HCT116 (cell line): ENCODE results near the gene FIBCD1. TPM values are rescaled to one million over a fixed set of nuclear protein-coding genes. Genes with fewer than 3 reads are reported as not detected.

Source experiments
- ATAC-seq: fragments of 200-7000 bp; cut with Tn5 transposase; 2 replicates; pipeline ENCODE4 v1.9.1; 2020; ENCODE audit warnings: mild to moderate bottlenecking, moderate library complexity
- BruUV-seq: library from RNA; stranded (reverse); fragments of 400-500 nt; replicated peaks from 2 replicates; lab custom pipeline; 2021; lab: Mats Ljungman, UMichigan
- CTCF ChIA-PET: fragments of 300-600 bp; sonication (Branson Sonifier 250); formaldehyde crosslinking; loops from one replicate; lab custom pipeline; 2021; ENCODE audit warnings: antibody characterized with exemption; lab: Charles Lee
- POLR2A ChIA-PET: fragments of 300-600, 350-600 bp; sonication (Branson Sonifier 250); formaldehyde crosslinking; loops from one replicate; lab custom pipeline; 2021; ENCODE audit warnings: antibody characterized with exemption; lab: Charles Lee
- RAD21 ChIA-PET, 2 experiments: fragments of 300-600 bp; sonication (Branson Sonifier 250); formaldehyde crosslinking; loops; one replicate each; lab custom pipeline; 2023; ENCODE audit warnings: low total read pairs in 2 of 2; ENCODE audit not compliant: uncharacterized antibody in 2 of 2, unreplicated experiment in 2 of 2, low non-redundant PET in 1 of 2; lab: Charles Lee
- DNase-seq: peaks from one replicate; pipeline ENCODE4 v3.0.0-alpha.2; 2010; ENCODE audit warnings: low read depth, low spot score
- H2AFZ ChIP-seq: fragments of 200-600 bp; shearing (Covaris generic), sonication (generic); 2 replicates; pipeline ENCODE4 v1.6.1; 2017; ENCODE audit warnings: low read depth, mixed run types, mixed read lengths, antibody characterized with exemption, low read length; ENCODE audit not compliant: poor library complexity, severe bottlenecking
- H3K27ac ChIP-seq: 2 replicates; pipeline ENCODE4 v1.5.1; 2012; ENCODE audit warnings: low read depth, low read length
- H3K27me3 ChIP-seq: fragments of 200-600 bp; sonication (generic); 2 replicates; pipeline ENCODE4 v1.6.1; 2016; ENCODE audit warnings: mixed run types, low read length, mixed read lengths; ENCODE audit not compliant: insufficient read depth
- H3K36me3 ChIP-seq, 2 experiments: fragments of 200-500 bp in 1 of 2; fragments of 200-600 bp in 1 of 2; sonication (Bioruptor generic) in 1 of 2; sonication (generic) in 1 of 2; 2 replicates each; pipeline versions ENCODE4 v1.5.1 to v1.6.1; 2014 to 2016; ENCODE audit warnings: low read length in 2 of 2, inconsistent platforms in 1 of 2, mixed read lengths in 1 of 2, mixed run types in 1 of 2; ENCODE audit not compliant: insufficient read depth in 2 of 2, control insufficient read depth in 1 of 2
- H3K4me1 ChIP-seq, 2 experiments: fragments of 200-600 bp in 1 of 2; sonication (generic) in 1 of 2; 2 replicates each; pipeline versions ENCODE4 v1.5.1 to v1.6.1; 2012 to 2017; ENCODE audit warnings: low read length in 2 of 2, inconsistent platforms in 1 of 2, mild to moderate bottlenecking in 1 of 2, mixed read lengths in 1 of 2, mixed run types in 1 of 2, moderate library complexity in 1 of 2; ENCODE audit not compliant: insufficient read depth in 2 of 2, control insufficient read depth in 1 of 2
- H3K4me2 ChIP-seq: fragments of 200-600 bp; sonication (generic); 2 replicates; pipeline ENCODE4 v1.6.1; 2017; ENCODE audit warnings: mixed run types, low read length, mixed read lengths
- H3K4me3 ChIP-seq, 2 experiments: fragments of 200-600 bp in 1 of 2; sonication (generic) in 1 of 2; replicated peaks in 1 of 2; 2 replicates each; pipeline ENCODE4 v1.5.1; 2011 to 2016; ENCODE audit warnings: low read length in 2 of 2, control low read depth in 1 of 2, low read depth in 1 of 2, mild to moderate bottlenecking in 1 of 2, mixed read lengths in 1 of 2, mixed run types in 1 of 2
- H3K79me2 ChIP-seq: fragments of 200-600 bp; sonication (generic); 2 replicates; pipeline ENCODE4 v1.6.1; 2017; ENCODE audit warnings: mild to moderate bottlenecking, mixed run types, low read length, moderate library complexity, mixed read lengths; ENCODE audit not compliant: insufficient read depth
- H3K9ac ChIP-seq: fragments of 200-600 bp; sonication (generic); 2 replicates; pipeline ENCODE4 v1.6.1; 2016; ENCODE audit warnings: low read length, mixed read lengths
- H3K9me2 ChIP-seq: fragments of 200-600 bp; sonication (generic), shearing (Covaris generic); 2 replicates; pipeline ENCODE4 v1.6.1; 2017; ENCODE audit warnings: mixed run types, mild to moderate bottlenecking, moderate library complexity; ENCODE audit not compliant: insufficient read depth
- H3K9me3 ChIP-seq, 2 experiments: fragments of 200-500 bp in 1 of 2; fragments of 200-600 bp in 1 of 2; sonication (Bioruptor generic) in 1 of 2; sonication (generic) in 1 of 2; 2 replicates each; pipeline ENCODE4 v1.6.1; 2014 to 2017; ENCODE audit warnings: low read length in 2 of 2, mixed read lengths in 2 of 2, inconsistent platforms in 1 of 2, low read depth in 1 of 2, mild to moderate bottlenecking in 1 of 2, mixed run types in 1 of 2, moderate library complexity in 1 of 2; ENCODE audit not compliant: control insufficient read depth in 1 of 2, insufficient read depth in 1 of 2
- H4K20me1 ChIP-seq: fragments of 200-600 bp; sonication (generic), shearing (Covaris generic); 2 replicates; pipeline ENCODE4 v1.6.1; 2017; ENCODE audit warnings: mixed run types, mild to moderate bottlenecking, moderate library complexity; ENCODE audit not compliant: insufficient read depth
- CEBPB ChIP-seq: IDR thresholded peaks from 2 replicates; pipeline ENCODE4 v1.6.1; 2012; ENCODE audit warnings: low read depth
- EGR1 ChIP-seq: IDR thresholded peaks from 2 replicates; pipeline ENCODE4 v1.6.1; 2012; ENCODE audit warnings: low read depth
- FOSL1 ChIP-seq: IDR thresholded peaks from 2 replicates; pipeline ENCODE4 v1.6.1; 2012; ENCODE audit warnings: low read depth
- POLR2AphosphoS5 ChIP-seq: IDR thresholded peaks from 2 replicates; pipeline ENCODE4 v1.6.1; 2011; ENCODE audit warnings: mild to moderate bottlenecking, low read depth, low read length, moderate library complexity
- SIN3A ChIP-seq: IDR thresholded peaks from 2 replicates; pipeline ENCODE4 v1.6.1; 2012; ENCODE audit warnings: low read depth
- SRF ChIP-seq: IDR thresholded peaks from 2 replicates; pipeline ENCODE4 v1.6.1; 2012; ENCODE audit warnings: low read depth
- ZFX ChIP-seq: fragments of 450-650 bp; IDR thresholded peaks from 2 replicates; pipeline ENCODE4 v1.6.1; 2017
- ZNF274 ChIP-seq: fragments of 200-500 bp; sonication (Bioruptor generic); IDR thresholded peaks from 2 replicates; pipeline ENCODE4 v1.6.1; 2014; ENCODE audit warnings: mild to moderate bottlenecking, low read depth, low read length, inconsistent platforms
- intact Hi-C: fragments of 100-400 bp; cut with micrococcal nuclease; formaldehyde crosslinking; loops from 2 replicates; pipeline ENCODE4 v1.10.0; 2022
- total RNA-seq: library from RNA; stranded (reverse); gene quantifications from one replicate; pipeline ENCODE4 v1.2.1, GENCODE V29; 2021; ENCODE audit not compliant: unreplicated experiment
- TF ChIP-seq, protein P1 (sequence below), 3 experiments: fragments of 200-600 bp in 1 of 3; sonication (generic) in 1 of 3; IDR thresholded peaks in 2 of 3; conservative IDR thresholded peaks in 1 of 3; 2 replicates each; pipeline ENCODE4 v1.5.1; 2012 to 2017; ENCODE audit warnings: low read depth in 2 of 3, low read length in 2 of 3, antibody characterized with exemption in 1 of 3, borderline replicate concordance in 1 of 3, control low read depth in 1 of 3, mild to moderate bottlenecking in 1 of 3, mixed read lengths in 1 of 3, mixed run types in 1 of 3, moderate library complexity in 1 of 3; ENCODE audit not compliant: insufficient read depth in 1 of 3

Gene FIBCD1
- total RNA-seq, 1 experiment from 2014 or later, result 26.1 TPM

DNA sequence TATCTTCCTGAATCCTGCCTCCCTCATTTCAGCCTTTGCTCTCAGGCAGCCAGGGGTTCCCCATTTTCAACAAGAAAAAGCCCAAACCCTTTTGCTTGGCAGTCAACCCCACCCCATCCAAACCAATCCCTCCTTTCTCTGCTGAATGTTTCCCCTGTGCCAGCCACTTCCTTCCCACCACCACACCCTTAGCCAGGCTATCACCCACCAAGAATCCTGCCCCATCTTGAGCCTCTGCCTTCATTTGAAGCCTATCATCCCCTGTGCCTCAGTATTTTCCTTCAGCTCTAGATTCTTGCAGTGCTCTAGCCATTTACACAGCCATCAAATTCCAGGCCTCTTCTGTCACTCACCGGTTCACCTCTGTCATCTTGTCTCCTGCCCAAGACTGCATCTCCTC is 15.3 kb upstream of the FIBCD1 start:
- no peak overlapping the region for H3K27ac ChIP-seq
- POLR2A ChIA-PET, result no interaction called here

DNA sequence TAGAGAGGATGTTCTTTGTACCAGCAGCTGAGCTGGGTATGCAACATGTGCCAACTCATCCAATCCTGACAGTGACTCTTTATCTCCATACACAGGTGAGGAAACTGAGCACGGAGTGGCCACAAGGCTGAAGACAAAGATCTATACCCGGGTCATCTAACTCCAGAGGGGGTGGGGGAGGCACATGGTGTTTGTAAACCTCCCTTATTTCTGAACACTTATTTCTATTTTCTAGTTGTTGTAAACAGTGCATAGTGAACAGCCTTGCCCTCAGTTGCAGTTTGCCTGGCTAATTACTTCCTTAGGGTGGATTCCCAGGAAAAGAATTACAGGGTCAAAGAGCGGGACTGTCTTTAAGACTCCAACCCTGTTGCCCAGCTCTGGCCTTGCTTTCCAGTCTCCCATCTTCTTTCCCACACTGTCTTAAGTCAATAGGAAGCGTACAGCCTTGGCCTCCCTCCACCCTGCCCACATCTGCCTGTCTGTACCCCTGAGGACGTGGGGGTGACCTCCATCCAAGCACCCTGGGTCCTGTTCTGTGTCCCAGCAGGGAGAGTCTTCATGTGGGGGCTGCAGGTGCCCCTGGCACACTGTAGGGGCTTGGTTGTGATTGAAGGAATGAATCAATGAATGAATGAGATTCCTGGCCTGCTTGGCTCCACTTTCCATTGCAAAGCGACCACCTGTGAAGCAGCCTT is 13.2 kb upstream of the FIBCD1 start:
- BruUV-seq, result no TSS peak
- RAD21 ChIA-PET, result no interaction called here

More for the DNA sequence above, 15.3 kb upstream of the FIBCD1 start:
- CTCF ChIA-PET, result no interaction called here
- H3K27me3 ChIP-seq, result no peaks in the 10 kb centered on the region
- H3K9me2 ChIP-seq, result no peaks in the 10 kb centered on the region
- no peak for ATAC-seq
- TF ChIP-seq ZNF274, result no peak
- no peak for TF ChIP-seq CEBPB
- no peak for TF ChIP-seq FOSL1
- no peak for TF ChIP-seq SRF
- TF ChIP-seq ZFX, result no peak
- no peak for TF ChIP-seq EGR1
- H3K79me2 ChIP-seq, result no peaks in the 10 kb centered on the region
- no peak overlapping the region for H2AFZ ChIP-seq
- no peak overlapping the region for H3K9ac ChIP-seq
- H3K4me2 ChIP-seq, result no peak overlapping the region
- H3K4me1 ChIP-seq, result peaks cover 0 to 1% of the 10 kb centered on the region in 2 experiments; a peak in 1 of 4 replicates
- BruUV-seq, result no TSS peak
- no peaks in the 10 kb centered on the region for H4K20me1 ChIP-seq
- no peaks in the 10 kb centered on the region for H3K36me3 ChIP-seq
- peaks cover 5 to 10% of the 10 kb centered on the region in 2 experiments; a peak in 2 of 4 replicates for H3K9me3 ChIP-seq
- intact Hi-C loops, result no loop called here
- RAD21 ChIA-PET, result no interaction called here
- no peak for DNase-seq
- H3K4me3 ChIP-seq, result no peak overlapping the region

More for the DNA sequence above, 13.2 kb upstream of the FIBCD1 start:
- Histone ChIP-seq H3K9me2 (no peaks in the 10 kb centered on the region), H3K36me3 (no peaks in the 10 kb centered on the region), H4K20me1 (no peaks in the 10 kb centered on the region), H3K9ac (no peak overlapping the region), H3K4me1 (peaks cover under 1 to 13% of the 10 kb centered on the region in 2 experiments; a peak in 3 of 4 replicates), H3K27me3 (no peaks in the 10 kb centered on the region), H3K4me2 (no peak overlapping the region), H3K9me3 (peaks cover 5% of the 10 kb centered on the region in 2 experiments; a peak in 2 of 4 replicates), H3K79me2 (no peaks in the 10 kb centered on the region), H2AFZ (no peak overlapping the region), H3K27ac (no peak overlapping the region), H3K4me3 (no peak overlapping the region)
- intact Hi-C loops, result no loop called here
- POLR2A ChIA-PET, result no interaction called here
- TF ChIP-seq EGR1, result no peak
- no peak for TF ChIP-seq SIN3A
- no peak for TF ChIP-seq ZFX
- TF ChIP-seq POLR2AphosphoS5, result no peak
- TF ChIP-seq, protein P1, sequence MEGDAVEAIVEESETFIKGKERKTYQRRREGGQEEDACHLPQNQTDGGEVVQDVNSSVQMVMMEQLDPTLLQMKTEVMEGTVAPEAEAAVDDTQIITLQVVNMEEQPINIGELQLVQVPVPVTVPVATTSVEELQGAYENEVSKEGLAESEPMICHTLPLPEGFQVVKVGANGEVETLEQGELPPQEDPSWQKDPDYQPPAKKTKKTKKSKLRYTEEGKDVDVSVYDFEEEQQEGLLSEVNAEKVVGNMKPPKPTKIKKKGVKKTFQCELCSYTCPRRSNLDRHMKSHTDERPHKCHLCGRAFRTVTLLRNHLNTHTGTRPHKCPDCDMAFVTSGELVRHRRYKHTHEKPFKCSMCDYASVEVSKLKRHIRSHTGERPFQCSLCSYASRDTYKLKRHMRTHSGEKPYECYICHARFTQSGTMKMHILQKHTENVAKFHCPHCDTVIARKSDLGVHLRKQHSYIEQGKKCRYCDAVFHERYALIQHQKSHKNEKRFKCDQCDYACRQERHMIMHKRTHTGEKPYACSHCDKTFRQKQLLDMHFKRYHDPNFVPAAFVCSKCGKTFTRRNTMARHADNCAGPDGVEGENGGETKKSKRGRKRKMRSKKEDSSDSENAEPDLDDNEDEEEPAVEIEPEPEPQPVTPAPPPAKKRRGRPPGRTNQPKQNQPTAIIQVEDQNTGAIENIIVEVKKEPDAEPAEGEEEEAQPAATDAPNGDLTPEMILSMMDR (IDR thresholded peaks at IDR 0.05 in 2 of 3, conservative IDR thresholded peaks at IDR 0.05 in 1 of 3; ENCODE audit: borderline replicate concordance in 1 of 3, insufficient read depth in 1 of 3, low read depth in 2 of 3, low read length in 2 of 3), result no peak
- ATAC-seq, result no peak
- CTCF ChIA-PET, result no interaction called here
- no peak for DNase-seq
